Neural crest cell (in vitro differentiated cells): ENCODE measurements around the gene KCNMB4. TPM values are rescaled to one million over a fixed set of nuclear protein-coding genes. Genes with fewer than 3 reads are reported as not detected.

ENCODE experiments used
- DNase-seq: peaks from one replicate; pipeline ENCODE4 v3.0.0; 2021; ENCODE audit warnings: low read depth, mixed read lengths, low spot score
- H3K27ac Mint-ChIP-seq: one replicate; pipeline ENCODE4 v1.8.0; 2021; ENCODE audit warnings: mild to moderate bottlenecking, mixed read lengths; ENCODE audit not compliant: unreplicated experiment
- H3K27me3 Mint-ChIP-seq: 2 replicates; pipeline ENCODE4 v1.8.0; 2021; ENCODE audit warnings: low read depth, mild to moderate bottlenecking, mixed read lengths
- H3K36me3 Mint-ChIP-seq: 2 replicates; pipeline ENCODE4 v1.8.0; 2021; ENCODE audit warnings: low read depth, mild to moderate bottlenecking, mixed read lengths
- H3K4me1 Mint-ChIP-seq: 2 replicates; pipeline ENCODE4 v1.8.0; 2021; ENCODE audit warnings: mixed read lengths
- H3K4me3 Mint-ChIP-seq: one replicate; pipeline ENCODE4 v1.8.0; 2021; ENCODE audit warnings: mild to moderate bottlenecking, mixed read lengths
- H3K9me3 Mint-ChIP-seq: 2 replicates; pipeline ENCODE4 v1.8.0; 2021; ENCODE audit warnings: mixed read lengths
- total RNA-seq: library from RNA; stranded (reverse); gene quantifications from 2 replicates; pipeline ENCODE4 v1.2.1, GENCODE V29; 2021
- TF ChIP-seq, protein P1 (sequence below): fragments of 200-600 bp; sonication (generic); conservative IDR thresholded peaks from 2 replicates; pipeline ENCODE4 v1.5.0; 2021; ENCODE audit warnings: antibody characterized with exemption, mild to moderate bottlenecking

Gene KCNMB4
- total RNA-seq, 1 donor from 2014 or later, result 6.9 TPM

- Mint-ChIP-seq H3K4me3 (peak overlapping the region; percentile 89), H3K36me3 (no peaks in the 10 kb centered on the region), H3K4me1 (peaks cover 16% of the 10 kb centered on the region), H3K9me3 (no peaks in the 10 kb centered on the region), H3K27me3 (peaks cover 56% of the 10 kb centered on the region), H3K27ac (no peak overlapping the region)
- TF ChIP-seq, protein P1, sequence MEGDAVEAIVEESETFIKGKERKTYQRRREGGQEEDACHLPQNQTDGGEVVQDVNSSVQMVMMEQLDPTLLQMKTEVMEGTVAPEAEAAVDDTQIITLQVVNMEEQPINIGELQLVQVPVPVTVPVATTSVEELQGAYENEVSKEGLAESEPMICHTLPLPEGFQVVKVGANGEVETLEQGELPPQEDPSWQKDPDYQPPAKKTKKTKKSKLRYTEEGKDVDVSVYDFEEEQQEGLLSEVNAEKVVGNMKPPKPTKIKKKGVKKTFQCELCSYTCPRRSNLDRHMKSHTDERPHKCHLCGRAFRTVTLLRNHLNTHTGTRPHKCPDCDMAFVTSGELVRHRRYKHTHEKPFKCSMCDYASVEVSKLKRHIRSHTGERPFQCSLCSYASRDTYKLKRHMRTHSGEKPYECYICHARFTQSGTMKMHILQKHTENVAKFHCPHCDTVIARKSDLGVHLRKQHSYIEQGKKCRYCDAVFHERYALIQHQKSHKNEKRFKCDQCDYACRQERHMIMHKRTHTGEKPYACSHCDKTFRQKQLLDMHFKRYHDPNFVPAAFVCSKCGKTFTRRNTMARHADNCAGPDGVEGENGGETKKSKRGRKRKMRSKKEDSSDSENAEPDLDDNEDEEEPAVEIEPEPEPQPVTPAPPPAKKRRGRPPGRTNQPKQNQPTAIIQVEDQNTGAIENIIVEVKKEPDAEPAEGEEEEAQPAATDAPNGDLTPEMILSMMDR, result no peak
- no peak for DNase-seq
Observed at GRCh38 chr12:70364695-70365397, 1.2 kb upstream of the KCNMB4 start.

DNA sequence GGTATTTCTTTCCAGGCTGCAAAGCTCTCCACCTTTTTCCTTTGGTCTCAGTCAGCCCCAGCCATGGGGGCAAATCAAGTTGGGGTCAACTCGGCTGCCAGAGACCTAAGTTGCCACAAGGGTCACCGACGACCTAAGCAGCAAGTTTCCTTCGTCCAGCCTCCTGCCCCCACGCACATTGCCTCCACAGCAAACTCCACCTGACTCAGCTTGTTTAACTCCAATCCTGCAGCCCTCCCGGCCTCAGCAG lies 767 bp upstream of the KCNMB4 start:
- no peaks in the 10 kb centered on the region for H3K36me3 Mint-ChIP-seq
- H3K27ac Mint-ChIP-seq, result no peak overlapping the region
- TF ChIP-seq, protein P1, result no peak
- no peaks in the 10 kb centered on the region for H3K9me3 Mint-ChIP-seq
- peaks cover 16% of the 10 kb centered on the region for H3K4me1 Mint-ChIP-seq
- H3K4me3 Mint-ChIP-seq, result peak overlapping the region; percentile 89
- peaks cover 56% of the 10 kb centered on the region for H3K27me3 Mint-ChIP-seq
- peak; percentile 14 for DNase-seq

GRCh38 chr12:70366581-70367257 lies 629 bp downstream of the KCNMB4 start:
- H3K9me3 Mint-ChIP-seq, result no peaks in the 10 kb centered on the region
- peaks cover 54% of the 10 kb centered on the region for H3K27me3 Mint-ChIP-seq
- H3K27ac Mint-ChIP-seq, result peak overlapping the region; percentile 43
- peak; percentile 41 for DNase-seq
- peaks cover 16% of the 10 kb centered on the region for H3K4me1 Mint-ChIP-seq
- H3K36me3 Mint-ChIP-seq, result no peaks in the 10 kb centered on the region
- peak overlapping the region; percentile 96 for H3K4me3 Mint-ChIP-seq
- TF ChIP-seq, protein P1, result peak; percentile 10

DNA sequence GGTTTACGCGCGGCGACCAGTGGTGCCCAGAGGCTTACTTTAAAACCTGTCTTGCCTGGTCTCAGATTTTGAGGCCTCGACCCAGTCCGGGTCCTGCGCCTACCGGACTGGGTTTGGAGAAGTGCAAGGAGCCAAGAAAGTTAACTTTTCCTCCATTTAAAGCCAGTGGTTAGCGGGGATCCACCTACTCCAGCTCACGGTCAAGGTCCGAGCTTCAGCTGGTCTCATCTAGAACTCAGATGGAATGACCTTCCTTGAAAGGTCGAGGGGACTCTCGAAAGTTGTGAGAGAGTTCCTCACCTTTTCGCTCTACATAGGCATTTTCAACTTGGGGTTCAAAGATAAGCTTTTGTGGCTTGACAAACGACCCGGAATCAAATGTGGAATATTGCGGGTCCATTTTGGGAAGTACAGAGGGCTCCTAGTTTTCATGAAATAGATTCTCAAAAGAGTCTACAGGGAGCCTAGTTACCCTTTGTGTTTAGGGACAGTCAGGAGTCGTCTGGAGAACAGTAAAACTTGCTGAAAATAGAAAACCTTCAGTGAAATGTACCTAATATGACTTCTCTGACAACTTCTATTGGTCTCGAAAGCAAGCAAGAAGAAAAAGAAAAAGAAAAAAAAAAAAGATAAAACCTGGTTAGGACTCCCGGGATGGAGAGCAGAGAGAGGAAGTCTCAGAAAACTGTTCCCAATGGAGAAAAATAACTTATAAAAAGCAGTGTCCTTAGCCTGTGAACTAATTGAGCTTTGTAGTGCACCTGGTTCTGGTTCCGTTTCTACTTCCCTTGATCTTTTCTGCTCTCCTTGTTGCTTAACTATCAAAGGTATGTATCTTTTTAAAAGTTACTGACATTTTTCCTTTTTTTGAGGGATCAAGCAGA lies 1.4 kb downstream of the KCNMB4 start:
- Mint-ChIP-seq H3K4me1 (peaks cover 16% of the 10 kb centered on the region), H3K36me3 (peaks cover 3% of the 10 kb centered on the region), H3K27ac (peak overlapping the region; percentile 27), H3K4me3 (peak overlapping the region; percentile 96), H3K27me3 (peaks cover 46% of the 10 kb centered on the region), H3K9me3 (no peaks in the 10 kb centered on the region)
- DNase-seq, result no peak
- TF ChIP-seq, protein P1, result no peak

GRCh38 chr12:70372881-70373280 lies 6.8 kb downstream of the KCNMB4 start:
- H3K4me3 Mint-ChIP-seq, result no peak overlapping the region

More at GRCh38 chr12:70372881-70373280, 6.8 kb downstream of the KCNMB4 start:
- Mint-ChIP-seq H3K27me3 (peaks cover 3% of the 10 kb centered on the region), H3K36me3 (peaks cover 6% of the 10 kb centered on the region), H3K9me3 (no peaks in the 10 kb centered on the region), H3K27ac (no peak overlapping the region), H3K4me1 (peaks cover under 1% of the 10 kb centered on the region)
- TF ChIP-seq, protein P1, result no peak
- no peak for DNase-seq
